SW480 (cell line): ENCODE data around the gene LYPD6B.

Experiments used
- DNase-seq: peaks from one replicate; pipeline ENCODE4 v3.0.0-alpha.2; 2016; ENCODE audit warnings: low spot score

The LYPD6B gene

GRCh38 chr2:149038442-149039212, at the start of gene LYPD6B:
Gene LYPD6B (plus strand): TSS chr2:149038699. CDS start chr2:149130949, 92,250 bp downstream.
- DNase-seq = peak; percentile 66

GRCh38 chr2:148989882-148990493, 48.5 kb upstream of the LYPD6B start:
- DNase-seq = peak; percentile 80

- peak; percentile 14 for DNase-seq
Measured at GRCh38 chr2:148990968-148991367, 47.5 kb upstream of the LYPD6B start.

GRCh38 chr2:148992448-148992847, 46.1 kb upstream of the LYPD6B start:
- no peak for DNase-seq

- DNase-seq = no peak
Measured at GRCh38 chr2:148993351-148993750, 45.1 kb upstream of the LYPD6B start.

- DNase-seq = no peak
Measured at GRCh38 chr2:148994341-148994740, 44.2 kb upstream of the LYPD6B start.

GRCh38 chr2:148996805-148997204, 41.7 kb upstream of the LYPD6B start:
- no peak for DNase-seq

GRCh38 chr2:148998165-148998830, 40.2 kb upstream of the LYPD6B start:
- no peak for DNase-seq

GRCh38 chr2:148998831-148999200, 39.7 kb upstream of the LYPD6B start:
- DNase-seq = no peak

GRCh38 chr2:148999451-148999921, 39.0 kb upstream of the LYPD6B start:
- DNase-seq = no peak

GRCh38 chr2:149000158-149000938, 38.2 kb upstream of the LYPD6B start:
- DNase-seq = no peak

GRCh38 chr2:149001496-149001895, 37.0 kb upstream of the LYPD6B start:
- DNase-seq = no peak

- no peak for DNase-seq
Measured at GRCh38 chr2:149002378-149002890, 36.1 kb upstream of the LYPD6B start.

- DNase-seq = no peak
Measured at GRCh38 chr2:149002891-149003740, 35.4 kb upstream of the LYPD6B start.

- DNase-seq = peak; percentile 56
Measured at GRCh38 chr2:149004836-149005235, 33.7 kb upstream of the LYPD6B start.

GRCh38 chr2:149005471-149006077, 32.9 kb upstream of the LYPD6B start:
- DNase-seq = no peak

GRCh38 chr2:149006883-149007543, 31.5 kb upstream of the LYPD6B start:
- DNase-seq = no peak

- DNase-seq = no peak
Measured at GRCh38 chr2:149008381-149008780, 30.1 kb upstream of the LYPD6B start.

GRCh38 chr2:149009576-149010461, 28.7 kb upstream of the LYPD6B start:
- DNase-seq = no peak
